Measurements from ENCODE around the gene R3HDM4.
"Not testable (repeated sequence)": the region's sequence is repeated elsewhere in the genome, so short reads cannot be mapped to it uniquely, and the experiment has no call there.

R3HDM4 gene

GRCh38 chr19:858284-858683 lies 54.7 kb downstream of the R3HDM4 start:
- TF ChIP-seq ZFX (IDR thresholded peaks at IDR 0.05; ENCODE audit: borderline replicate concordance) (no peak), CTCF (IDR thresholded peaks at IDR 0.05) (no peak)

GRCh38 chr19:855566-856120 lies 57.4 kb downstream of the R3HDM4 start:
- no peak overlapping the region for H3K27ac ChIP-seq
- no peak for TF ChIP-seq ZFX (IDR thresholded peaks at IDR 0.05; ENCODE audit: borderline replicate concordance)
- TF ChIP-seq CTCF (IDR thresholded peaks at IDR 0.05): no peak

More at GRCh38 chr19:858284-858683, 54.7 kb downstream of the R3HDM4 start:
- H3K27ac ChIP-seq: no peak overlapping the region

DNA sequence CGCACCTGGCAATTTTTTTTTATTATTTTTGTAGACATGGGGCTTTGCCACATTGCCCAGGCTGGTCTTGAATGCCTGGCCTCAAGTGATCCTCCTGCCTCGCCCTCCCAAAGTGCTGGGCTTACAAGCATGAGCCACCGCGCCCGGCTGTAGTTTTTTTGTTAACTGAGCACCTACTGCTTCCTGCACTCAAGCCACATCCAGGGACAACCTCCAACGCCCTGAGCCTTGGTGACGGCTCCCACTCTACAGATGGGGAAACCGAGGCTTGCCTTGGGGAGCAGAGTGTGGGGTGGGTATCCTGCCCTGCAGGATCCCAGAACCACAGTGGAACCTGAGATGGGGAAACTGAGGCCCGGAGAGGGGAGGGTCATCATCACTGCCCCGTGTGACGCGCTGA lies 57.9 kb downstream of the R3HDM4 start:
- H3K27ac ChIP-seq: no peak overlapping the region

DNA sequence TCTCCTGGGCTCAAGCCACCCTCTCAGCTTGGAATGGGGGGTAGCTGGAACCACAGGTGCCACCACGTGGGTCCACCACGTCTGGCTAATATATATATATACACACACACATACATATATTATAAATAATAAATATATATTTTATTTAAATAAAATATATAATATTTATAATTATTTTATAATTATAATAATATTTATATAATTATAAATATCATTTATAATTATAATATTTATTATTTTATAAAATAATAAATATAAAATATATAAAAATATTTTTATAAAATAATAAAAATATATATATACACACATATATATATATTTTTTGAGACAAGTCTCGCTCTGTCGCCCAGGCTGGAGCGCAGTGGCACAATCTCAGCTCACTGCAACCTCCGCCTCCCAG lies 58.5 kb downstream of the R3HDM4 start:
- TF ChIP-seq ZFX (IDR thresholded peaks at IDR 0.05; ENCODE audit: borderline replicate concordance): no peak
- no peak for TF ChIP-seq CTCF (IDR thresholded peaks at IDR 0.05)
- no peak overlapping the region for H3K27ac ChIP-seq

More for the DNA sequence above, 57.9 kb downstream of the R3HDM4 start:
- TF ChIP-seq CTCF (IDR thresholded peaks at IDR 0.05): no peak
- TF ChIP-seq ZFX (IDR thresholded peaks at IDR 0.05; ENCODE audit: borderline replicate concordance): no peak

DNA sequence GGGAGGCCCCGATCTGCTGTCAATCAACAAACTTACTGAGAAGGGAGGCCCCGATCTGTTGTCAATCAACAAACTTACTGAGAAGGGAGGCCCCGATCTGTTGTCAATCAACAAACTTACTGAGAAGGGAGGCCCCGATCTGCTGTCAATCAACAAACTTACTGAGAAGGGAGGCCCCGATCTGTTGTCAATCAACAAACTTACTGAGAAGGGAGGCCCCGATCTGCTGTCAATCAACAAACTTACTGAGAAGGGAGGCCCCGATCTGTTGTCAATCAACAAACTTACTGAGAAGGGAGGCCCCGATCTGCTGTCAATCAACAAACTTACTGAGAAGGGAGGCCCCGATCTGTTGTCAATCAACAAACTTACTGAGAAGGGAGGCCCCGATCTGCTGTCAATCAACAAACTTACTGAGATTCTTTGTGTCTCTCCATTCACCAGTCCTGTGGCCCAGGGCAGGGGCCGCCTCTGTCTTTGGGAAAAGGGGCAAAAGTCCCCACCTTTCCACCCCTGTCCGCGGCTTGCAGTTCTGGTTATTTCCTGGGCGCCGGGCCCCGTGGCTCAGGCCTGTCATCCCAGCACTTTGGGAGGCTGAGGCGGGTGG lies 59.3 kb downstream of the R3HDM4 start:
- H3K27ac ChIP-seq: not testable (repeated sequence)

GRCh38 chr19:853014-853585 lies 59.9 kb downstream of the R3HDM4 start:
- TF ChIP-seq CTCF (IDR thresholded peaks at IDR 0.05): no peak
- no peak for TF ChIP-seq ZFX (IDR thresholded peaks at IDR 0.05; ENCODE audit: borderline replicate concordance)
- H3K27ac ChIP-seq: no peak overlapping the region

DNA sequence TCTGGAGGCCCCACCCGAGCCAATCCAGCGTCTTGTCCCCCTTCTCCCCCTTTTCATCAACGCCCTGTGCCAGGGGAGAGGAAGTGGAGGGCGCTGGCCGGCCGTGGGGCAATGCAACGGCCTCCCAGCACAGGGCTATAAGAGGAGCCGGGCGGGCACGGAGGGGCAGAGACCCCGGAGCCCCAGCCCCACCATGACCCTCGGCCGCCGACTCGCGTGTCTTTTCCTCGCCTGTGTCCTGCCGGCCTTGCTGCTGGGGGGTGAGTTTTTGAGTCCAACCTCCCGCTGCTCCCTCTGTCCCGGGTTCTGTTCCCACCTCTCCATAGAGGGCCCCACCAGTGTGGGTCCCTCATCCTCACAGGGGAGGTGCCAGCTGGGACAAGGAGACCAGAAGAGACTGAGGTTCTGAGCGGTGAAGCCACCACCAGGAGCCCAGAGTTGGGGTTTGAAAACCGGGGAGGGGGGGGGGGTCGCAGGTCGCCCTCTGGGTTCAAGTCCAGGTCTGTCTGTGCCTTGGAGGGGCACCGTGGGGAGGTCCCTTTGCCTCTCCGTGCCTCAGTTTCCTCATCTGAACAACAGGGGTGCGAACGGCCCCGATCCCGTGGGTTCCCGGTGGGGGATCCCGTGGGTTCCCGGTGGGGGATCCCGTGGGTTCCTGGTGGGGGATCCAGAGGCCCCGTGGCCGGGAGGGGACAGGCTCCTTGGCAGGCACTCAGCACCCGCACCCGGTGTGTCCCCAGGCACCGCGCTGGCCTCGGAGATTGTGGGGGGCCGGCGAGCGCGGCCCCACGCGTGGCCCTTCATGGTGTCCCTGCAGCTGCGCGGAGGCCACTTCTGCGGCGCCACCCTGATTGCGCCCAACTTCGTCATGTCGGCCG lies 60.6 kb downstream of the R3HDM4 start, which contains the start of gene ELANE:
ELANE (plus strand) TSS at position 168 of the 878 bp plus-strand sequence; CDS start at position 194, 26 bp downstream.
- no peak for TF ChIP-seq CTCF (IDR thresholded peaks at IDR 0.05)
- no peak for TF ChIP-seq ZFX (IDR thresholded peaks at IDR 0.05; ENCODE audit: borderline replicate concordance)
- no peak within 1 kb of the TSS for H3K27ac ChIP-seq

Data from 22Rv1 (cell line).